H1 (cell line): ENCODE results near the gene MPC1. TPM values are rescaled to one million over a fixed set of nuclear protein-coding genes. Genes with fewer than 3 reads are reported as not detected.

Experiments
- ASH2L ChIP-seq: fragments of 200-600, 300-600 bp; sonication (generic); IDR thresholded peaks from one replicate; pipeline ENCODE4 v1.7.1; 2017; ENCODE audit warnings: low read length
- FOSL1 ChIP-seq: IDR thresholded peaks from 2 replicates; pipeline ENCODE4 v1.6.1; 2011; ENCODE audit warnings: mild to moderate bottlenecking, low read depth, low read length, moderate library complexity; ENCODE audit not compliant: insufficient read depth
- RAD21 ChIP-seq, 2 experiments: IDR thresholded peaks in 1 of 2; conservative IDR thresholded peaks in 1 of 2; 2 replicates each; pipeline ENCODE4 v1.6.1; 2011; ENCODE audit warnings: low read depth in 2 of 2, low read length in 2 of 2, improper control_type of control experiment in 1 of 2, inconsistent platforms in 1 of 2, mild to moderate bottlenecking in 1 of 2, moderate library complexity in 1 of 2
- SAP30 ChIP-seq: fragments of 300-600 bp; sonication (generic); IDR thresholded peaks from 2 replicates; pipeline ENCODE4 v1.7.1; 2012; ENCODE audit warnings: low read length, moderate library complexity, mild to moderate bottlenecking, inconsistent platforms; ENCODE audit not compliant: insufficient read depth, insufficient replicate concordance
- SIX5 ChIP-seq: IDR thresholded peaks from 2 replicates; pipeline ENCODE4 v1.6.1; 2011; ENCODE audit warnings: mild to moderate bottlenecking, low read depth, low read length
- TBP ChIP-seq: IDR thresholded peaks from 2 replicates; pipeline ENCODE4 v1.6.1; 2011; ENCODE audit warnings: low read depth, low read length, improper control_type of control experiment
- polyA plus RNA-seq, 7 experiments: library from polyadenylated mRNA; depleted of rRNA in 3 of 7; stranded (reverse) in 5 of 7; unstranded in 2 of 7; fragments of >200 nt in 5 of 7; fragments of 200-250 nt in 2 of 7; gene quantifications; 1 replicate in 5 of 7; 2 replicates in 1 of 7; 4 replicates in 1 of 7; pipeline versions ENCODE4 v1.2.1 to v1.2.3, GENCODE V29; 2011 to 2013; ENCODE audit warnings: missing spikeins in 2 of 7, mixed read lengths in 2 of 7
- total RNA-seq: library from RNA; stranded (reverse); fragmentation: NEBNext Ultra II Directional; extraction: Animal tissue kit (Norgen Biotek cat#: 25700); gene quantifications from 2 replicates; pipeline ENCODE4 v1.2.1, GENCODE V29; 2021

MPC1 gene
- total and polyA plus RNA-seq, 2 of the 8 experiments (the other 6 are each of a cell fraction or from before 2014, with no cell fraction given) = 10.2 to 12.6 TPM

DNA sequence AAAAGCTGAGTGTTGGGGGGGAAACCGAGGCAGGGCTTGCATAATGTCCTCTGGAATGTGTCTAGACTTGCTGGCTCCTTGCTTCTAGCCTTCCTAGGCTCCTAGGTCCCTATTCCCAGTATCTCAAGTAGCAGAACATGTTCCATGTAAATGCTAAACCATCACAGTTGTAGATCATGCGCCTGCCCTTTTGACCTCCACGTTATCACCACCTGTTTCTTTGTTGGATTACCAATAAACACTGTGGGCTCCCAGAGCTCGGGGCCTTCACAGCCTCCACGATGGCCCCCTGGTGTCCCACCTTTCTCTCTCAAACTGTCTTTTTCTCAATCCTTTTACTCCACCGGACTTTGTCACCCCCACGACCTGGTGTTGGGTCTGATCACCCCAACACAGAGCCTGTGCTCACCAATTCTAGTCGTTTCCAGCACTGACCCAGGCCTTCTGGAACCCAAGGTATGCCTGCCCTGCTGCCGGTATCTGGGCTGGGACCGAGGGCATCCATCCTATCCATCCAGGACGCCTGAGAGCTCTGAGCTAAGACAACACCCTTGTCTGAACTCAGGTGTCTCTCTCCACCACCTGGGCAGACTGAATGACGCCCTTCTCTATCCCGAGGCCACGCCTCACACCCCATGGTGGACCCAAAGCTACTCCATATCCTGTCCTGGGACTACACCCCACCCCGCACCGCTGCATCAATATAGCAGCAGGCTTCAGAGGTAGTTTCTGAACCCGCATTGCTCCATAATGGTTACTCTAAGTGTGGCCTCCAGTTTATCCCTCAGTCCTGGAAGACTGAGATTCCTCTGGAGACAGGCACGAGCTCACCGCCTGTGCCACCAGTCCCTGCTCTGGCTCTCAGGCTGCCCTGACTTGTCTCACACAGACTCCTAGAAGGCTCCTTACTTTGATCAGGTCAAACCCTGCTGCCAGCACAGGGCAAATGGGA lies 65.2 kb downstream of the MPC1 start (continued):
- TF ChIP-seq SIX5 (no peak), TBP (no peak), ASH2L (no peak), SAP30 (no peak), RAD21 (IDR thresholded peaks at IDR 0.05 in 1 of 2, conservative IDR thresholded peaks at IDR 0.05 in 1 of 2; ENCODE audit: low read depth in 2 of 2, low read length in 2 of 2) (no peak), FOSL1 (no peak)
